MM.1S (cell line): ENCODE measurements around the gene SDK1.

ENCODE experiments used
- DNase-seq: peaks from one replicate; pipeline ENCODE4 v3.0.0-alpha.2; 2015
- H2AFZ ChIP-seq: fragments of 300-600 bp; sonication (generic); 2 replicates; pipeline ENCODE4 v1.6.0; 2016; ENCODE audit warnings: antibody characterized with exemption, low read length
- H3F3A ChIP-seq: fragments of 300-600 bp; sonication (generic); 2 replicates; pipeline ENCODE4 v1.6.1; 2016; ENCODE audit warnings: mild to moderate bottlenecking, antibody characterized with exemption, low read length, moderate library complexity, mixed read lengths; ENCODE audit not compliant: insufficient read depth
- H3K27ac ChIP-seq: fragments of 300-600 bp; sonication (generic); 2 replicates; pipeline ENCODE4 v1.5.1; 2016; ENCODE audit warnings: mild to moderate bottlenecking, low read length
- H3K27me3 ChIP-seq: fragments of 300-600 bp; sonication (generic); replicated peaks from 2 replicates; pipeline ENCODE4 v1.6.0; 2016; ENCODE audit warnings: low read length; ENCODE audit not compliant: insufficient read depth
- H3K36me3 ChIP-seq: fragments of 300-600 bp; sonication (generic); replicated peaks from 2 replicates; pipeline ENCODE4 v1.6.1; 2016; ENCODE audit warnings: mild to moderate bottlenecking, low read length, mixed read lengths; ENCODE audit not compliant: insufficient read depth
- H3K4me1 ChIP-seq: fragments of 300-600 bp; sonication (generic); 2 replicates; pipeline ENCODE4 v1.6.1; 2016; ENCODE audit warnings: low read length, mixed read lengths
- H3K4me2 ChIP-seq: fragments of 300-600 bp; sonication (generic); 2 replicates; pipeline ENCODE4 v1.6.0; 2016; ENCODE audit warnings: low read depth, low read length
- H3K4me3 ChIP-seq: fragments of 300-600 bp; sonication (generic); 2 replicates; pipeline ENCODE4 v1.5.1; 2016; ENCODE audit warnings: low read length, mixed read lengths
- H3K79me2 ChIP-seq: fragments of 300-600 bp; sonication (generic); 2 replicates; pipeline ENCODE4 v1.6.1; 2016; ENCODE audit warnings: mixed run types, low read length, mixed read lengths
- H3K9ac ChIP-seq: fragments of 300-600 bp; sonication (generic); 2 replicates; pipeline ENCODE4 v1.6.1; 2016; ENCODE audit warnings: low read length, mixed read lengths
- H3K9me2 ChIP-seq: fragments of 300-600 bp; sonication (generic); replicated peaks from 2 replicates; pipeline ENCODE4 v1.6.1; 2016; ENCODE audit warnings: mild to moderate bottlenecking, low read length, mixed read lengths; ENCODE audit not compliant: insufficient read depth
- H3K9me3 ChIP-seq: fragments of 300-600 bp; sonication (generic); replicated peaks from 2 replicates; pipeline ENCODE4 v1.6.1; 2016; ENCODE audit warnings: mild to moderate bottlenecking, low read length, mixed read lengths; ENCODE audit not compliant: insufficient read depth
- H4K20me1 ChIP-seq: fragments of 300-600 bp; sonication (generic); 2 replicates; pipeline ENCODE4 v1.6.1; 2016; ENCODE audit warnings: mild to moderate bottlenecking, low read length, moderate library complexity, mixed read lengths; ENCODE audit not compliant: insufficient read depth
- EZH2 ChIP-seq: fragments of 300-600 bp; sonication (generic); optimal IDR thresholded peaks from 2 replicates; pipeline ENCODE3; 2017; ENCODE audit warnings: low read depth, mild to moderate bottlenecking, antibody characterized with exemption, low read length, mixed read lengths
- EZH2phosphoT487 ChIP-seq: fragments of 300-600 bp; sonication (generic); IDR thresholded peaks from 2 replicates; pipeline ENCODE4 v1.6.1; 2018; ENCODE audit warnings: antibody characterized with exemption, low read length
- TF ChIP-seq, protein P1 (sequence below): fragments of 300-600 bp; sonication (generic); IDR thresholded peaks from 2 replicates; pipeline ENCODE4 v1.5.1; 2016; ENCODE audit warnings: antibody characterized with exemption, low read length, mixed read lengths

Gene SDK1

DNA sequence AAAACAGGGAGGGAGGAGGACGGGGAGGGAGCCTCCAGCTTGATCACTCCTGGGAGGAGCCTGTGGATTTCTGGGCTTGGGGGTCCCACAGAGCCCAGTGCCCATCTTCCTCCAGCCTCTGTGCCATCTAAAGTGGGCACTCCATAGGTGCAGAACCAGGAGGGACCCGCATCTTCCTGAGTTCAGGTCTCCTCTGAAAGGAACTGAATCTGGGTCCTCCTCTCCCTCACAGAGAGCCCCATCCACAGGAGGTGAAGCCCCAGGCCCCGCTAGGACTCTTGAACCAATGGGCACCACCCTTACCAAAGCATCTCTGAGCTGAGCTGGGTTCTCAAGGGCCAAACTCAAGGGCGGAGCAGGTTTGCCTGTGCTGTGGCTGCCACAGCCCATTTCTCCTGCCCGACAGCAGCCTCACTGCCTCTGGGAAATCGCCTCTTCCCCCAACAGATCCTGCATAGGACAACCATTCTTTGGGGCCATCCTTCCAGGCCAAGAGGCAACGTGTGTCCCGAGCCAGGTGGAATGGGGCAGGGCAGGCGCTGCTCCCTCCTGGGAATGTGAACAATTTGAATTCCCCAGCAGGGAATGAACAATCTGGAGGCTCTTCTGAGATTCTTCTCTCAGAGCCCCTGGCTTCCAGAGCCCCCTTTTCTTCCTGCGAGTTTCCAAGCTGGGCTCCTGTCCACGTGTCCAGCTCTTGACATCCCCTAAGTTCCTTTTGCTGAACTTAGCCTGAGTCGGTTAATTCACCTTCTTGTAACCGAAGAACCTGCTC, 970.1 kb downstream of the SDK1 start:
- Histone ChIP-seq H3K27me3 (no peaks in the 10 kb centered on the region), H3K9ac (no peak overlapping the region), H3K9me2 (no peaks in the 10 kb centered on the region), H4K20me1 (no peaks in the 10 kb centered on the region), H3K9me3 (no peaks in the 10 kb centered on the region), H3F3A (no peaks in the 10 kb centered on the region), H2AFZ (no peak overlapping the region), H3K36me3 (no peaks in the 10 kb centered on the region), H3K4me3 (no peak overlapping the region), H3K79me2 (no peaks in the 10 kb centered on the region), H3K27ac (no peak overlapping the region), H3K4me1 (no peaks in the 10 kb centered on the region), H3K4me2 (no peak overlapping the region)
- DNase-seq, result no peak
- TF ChIP-seq EZH2phosphoT487, result no peak
- TF ChIP-seq, protein P1, sequence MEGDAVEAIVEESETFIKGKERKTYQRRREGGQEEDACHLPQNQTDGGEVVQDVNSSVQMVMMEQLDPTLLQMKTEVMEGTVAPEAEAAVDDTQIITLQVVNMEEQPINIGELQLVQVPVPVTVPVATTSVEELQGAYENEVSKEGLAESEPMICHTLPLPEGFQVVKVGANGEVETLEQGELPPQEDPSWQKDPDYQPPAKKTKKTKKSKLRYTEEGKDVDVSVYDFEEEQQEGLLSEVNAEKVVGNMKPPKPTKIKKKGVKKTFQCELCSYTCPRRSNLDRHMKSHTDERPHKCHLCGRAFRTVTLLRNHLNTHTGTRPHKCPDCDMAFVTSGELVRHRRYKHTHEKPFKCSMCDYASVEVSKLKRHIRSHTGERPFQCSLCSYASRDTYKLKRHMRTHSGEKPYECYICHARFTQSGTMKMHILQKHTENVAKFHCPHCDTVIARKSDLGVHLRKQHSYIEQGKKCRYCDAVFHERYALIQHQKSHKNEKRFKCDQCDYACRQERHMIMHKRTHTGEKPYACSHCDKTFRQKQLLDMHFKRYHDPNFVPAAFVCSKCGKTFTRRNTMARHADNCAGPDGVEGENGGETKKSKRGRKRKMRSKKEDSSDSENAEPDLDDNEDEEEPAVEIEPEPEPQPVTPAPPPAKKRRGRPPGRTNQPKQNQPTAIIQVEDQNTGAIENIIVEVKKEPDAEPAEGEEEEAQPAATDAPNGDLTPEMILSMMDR, result no peak
- no peak for TF ChIP-seq EZH2

DNA sequence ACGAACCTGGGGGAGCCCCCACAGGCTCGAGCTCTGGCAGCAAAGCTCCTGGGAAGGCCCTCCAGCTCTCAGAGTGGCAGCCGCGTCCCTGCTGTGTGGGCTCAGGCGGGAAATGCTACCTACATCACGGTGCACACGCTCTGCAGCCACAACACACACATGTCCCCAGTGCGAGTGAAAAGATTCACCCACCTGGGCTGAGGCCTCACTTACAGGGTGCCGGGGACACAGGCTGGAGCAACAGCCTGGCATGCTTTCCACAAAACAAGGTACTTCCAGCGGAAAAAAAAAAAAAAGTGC, 970.6 kb downstream of the SDK1 start:
- no peak overlapping the region for H3K27ac ChIP-seq
- H3K9me2 ChIP-seq, result no peaks in the 10 kb centered on the region
- H3K4me1 ChIP-seq, result no peaks in the 10 kb centered on the region
- H3K27me3 ChIP-seq, result no peaks in the 10 kb centered on the region
- no peak overlapping the region for H3K4me2 ChIP-seq
- no peak overlapping the region for H3K4me3 ChIP-seq
- H3K79me2 ChIP-seq, result no peaks in the 10 kb centered on the region
- H3K9me3 ChIP-seq, result no peaks in the 10 kb centered on the region
- H3F3A ChIP-seq, result no peaks in the 10 kb centered on the region
- no peak for DNase-seq
- H3K36me3 ChIP-seq, result no peaks in the 10 kb centered on the region
- H2AFZ ChIP-seq, result no peak overlapping the region
- TF ChIP-seq EZH2phosphoT487, result no peak
- no peak for TF ChIP-seq EZH2
- TF ChIP-seq, protein P1, result no peak
- H3K9ac ChIP-seq, result no peak overlapping the region
- no peaks in the 10 kb centered on the region for H4K20me1 ChIP-seq

DNA sequence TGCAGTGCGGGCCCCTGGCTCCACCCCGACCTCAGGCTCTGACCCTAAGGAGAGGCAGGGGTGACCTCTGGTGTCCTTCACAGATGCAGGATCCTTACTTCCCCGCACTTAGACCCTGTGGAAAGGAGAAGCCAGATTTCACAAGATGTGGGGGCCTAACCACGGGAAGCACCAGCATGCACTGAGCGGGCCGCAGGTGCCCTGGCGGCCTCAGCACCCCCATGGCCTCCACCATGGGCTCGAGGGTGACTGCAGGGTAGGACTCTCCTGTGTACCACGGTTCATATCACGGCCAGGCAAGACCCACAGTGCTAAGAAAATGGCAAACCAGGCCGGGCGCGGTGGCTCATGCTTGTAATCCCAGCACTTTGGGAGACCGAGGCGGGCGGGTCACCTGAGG, 971.1 kb downstream of the SDK1 start:
- DNase-seq, result no peak
- no peaks in the 10 kb centered on the region for H4K20me1 ChIP-seq

More for the DNA sequence above, 971.1 kb downstream of the SDK1 start:
- Histone ChIP-seq H3K4me1 (no peaks in the 10 kb centered on the region), H3K27me3 (no peaks in the 10 kb centered on the region), H3K9me3 (no peaks in the 10 kb centered on the region), H3K9me2 (no peaks in the 10 kb centered on the region), H3K9ac (no peak overlapping the region), H3K27ac (no peak overlapping the region), H3K4me2 (no peak overlapping the region), H3K36me3 (no peaks in the 10 kb centered on the region), H3K79me2 (no peaks in the 10 kb centered on the region), H3K4me3 (no peak overlapping the region), H2AFZ (no peak overlapping the region), H3F3A (no peaks in the 10 kb centered on the region)
- TF ChIP-seq, protein P1, result no peak
- TF ChIP-seq EZH2, result no peak
